GM18519 (cell line): Measurements from ENCODE around the gene TOP1.

Experiments used
- ATAC-seq: cut with Tn5 transposase; IDR thresholded peaks from one replicate; pipeline ENCODE4 v1.9.1; 2021; ENCODE audit warnings: mild to moderate bottlenecking, moderate library complexity; ENCODE audit not compliant: unreplicated experiment, low FRiP score

TOP1 gene

DNA sequence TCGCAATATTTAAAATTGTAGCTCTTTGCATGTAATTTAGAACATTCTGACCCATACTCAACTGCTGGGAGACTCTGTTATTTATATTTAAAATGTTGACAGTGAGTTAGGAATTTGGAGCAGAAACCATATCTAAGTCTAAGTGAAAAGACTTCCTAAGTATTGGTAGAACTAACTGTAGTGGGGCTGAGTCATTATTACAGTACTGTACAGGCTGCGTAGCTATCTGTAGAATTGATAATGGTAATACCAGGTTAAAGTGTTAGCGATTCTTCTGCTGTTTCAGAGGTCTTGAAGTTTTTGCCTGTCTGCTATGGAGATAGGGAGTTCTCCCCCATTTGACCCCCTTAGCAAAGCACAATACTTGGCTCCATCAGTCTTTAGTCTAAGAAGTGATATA lies 3.6 kb downstream of the TOP1 start:
- ATAC-seq = no peak

DNA sequence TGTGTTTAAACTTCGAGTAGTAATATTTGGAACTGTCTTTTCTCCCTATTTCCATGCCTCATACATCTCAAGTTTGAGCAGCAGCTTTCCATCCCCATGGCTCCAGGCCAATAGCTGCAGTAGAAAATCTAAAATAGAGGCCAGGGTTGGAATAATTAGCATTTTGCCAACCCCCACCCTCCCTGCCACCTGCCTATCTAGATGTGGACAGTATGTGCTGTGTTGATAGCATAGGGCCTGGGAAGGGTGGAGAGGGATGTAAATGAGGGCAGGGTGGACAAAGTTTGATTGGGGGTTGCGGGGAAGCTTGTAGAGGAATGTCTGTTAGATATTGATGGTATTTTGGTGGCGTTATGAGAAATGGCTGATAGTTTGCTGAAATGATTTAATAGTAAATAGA lies 5.6 kb downstream of the TOP1 start:
- ATAC-seq = no peak

DNA sequence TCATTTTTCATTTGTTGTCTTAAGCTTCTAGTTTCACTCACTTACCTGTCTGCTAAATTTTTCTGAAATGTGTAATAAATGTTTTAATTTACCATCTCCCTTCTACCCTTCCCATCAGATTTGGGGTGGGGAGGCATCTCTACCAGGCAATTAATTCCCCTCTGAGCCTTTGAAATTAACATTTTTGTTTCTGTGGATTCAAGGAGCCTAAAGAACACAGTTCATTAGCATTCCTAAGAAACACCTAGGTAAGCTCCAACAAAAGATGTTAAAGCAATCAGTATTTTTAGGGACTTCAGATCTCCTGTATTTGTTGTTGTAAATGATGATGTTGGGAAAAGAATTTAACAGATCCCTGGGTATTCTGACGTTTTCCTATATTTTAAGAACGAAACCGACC lies 6.6 kb downstream of the TOP1 start:
- ATAC-seq = no peak

DNA sequence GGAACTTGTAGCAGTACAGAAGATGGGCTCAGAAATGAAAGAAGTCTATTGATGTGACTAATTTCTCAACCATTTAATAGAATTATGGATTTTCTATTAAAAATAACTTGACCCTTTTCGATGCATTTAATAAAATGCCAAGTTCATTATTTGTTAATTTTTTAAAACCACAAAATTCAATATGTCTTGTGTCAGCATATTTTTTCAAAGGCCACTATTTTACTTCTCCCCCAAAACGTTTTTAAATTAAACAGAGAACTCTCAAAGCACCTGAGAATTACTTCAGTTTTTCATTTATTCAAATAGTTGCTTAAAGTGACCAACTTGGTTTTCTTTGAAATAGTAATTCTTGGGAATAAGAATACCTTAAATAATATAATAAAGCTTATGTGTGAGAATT lies 8.6 kb downstream of the TOP1 start:
- no peak for ATAC-seq

DNA sequence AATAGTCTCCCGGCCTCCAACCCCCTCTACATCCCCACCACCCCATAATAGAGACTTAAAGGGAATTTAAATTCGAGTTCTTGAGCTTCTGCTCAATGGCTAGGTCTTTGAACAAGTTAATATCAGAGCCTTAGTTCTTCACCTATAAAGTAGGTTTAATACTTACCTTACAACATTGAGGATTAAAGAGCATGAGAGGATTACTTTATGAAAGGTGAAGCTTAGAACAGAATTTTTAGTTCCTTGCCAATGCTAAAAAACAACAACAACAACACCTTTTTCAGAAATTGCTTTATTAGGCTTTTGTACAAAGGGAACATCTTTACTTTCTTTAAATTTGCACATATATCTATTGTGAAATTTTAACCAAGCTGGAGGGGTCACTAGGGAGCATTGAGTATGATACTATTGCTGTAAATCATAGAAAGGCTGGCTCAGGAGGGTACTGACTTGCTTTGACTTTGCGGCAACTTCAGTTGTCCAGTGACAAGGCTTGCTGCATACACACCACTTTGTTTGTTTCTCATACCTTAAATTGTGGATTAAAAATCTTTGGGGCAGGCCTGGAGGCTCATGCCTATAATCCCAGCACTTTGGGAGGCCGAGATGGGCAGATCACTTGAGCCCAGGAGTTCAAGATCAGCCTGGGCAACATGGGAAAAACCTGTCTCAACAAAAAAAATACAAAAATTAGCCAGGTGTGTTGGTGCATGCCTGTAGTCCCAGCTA lies 9.7 kb downstream of the TOP1 start:
- no peak for ATAC-seq

DNA sequence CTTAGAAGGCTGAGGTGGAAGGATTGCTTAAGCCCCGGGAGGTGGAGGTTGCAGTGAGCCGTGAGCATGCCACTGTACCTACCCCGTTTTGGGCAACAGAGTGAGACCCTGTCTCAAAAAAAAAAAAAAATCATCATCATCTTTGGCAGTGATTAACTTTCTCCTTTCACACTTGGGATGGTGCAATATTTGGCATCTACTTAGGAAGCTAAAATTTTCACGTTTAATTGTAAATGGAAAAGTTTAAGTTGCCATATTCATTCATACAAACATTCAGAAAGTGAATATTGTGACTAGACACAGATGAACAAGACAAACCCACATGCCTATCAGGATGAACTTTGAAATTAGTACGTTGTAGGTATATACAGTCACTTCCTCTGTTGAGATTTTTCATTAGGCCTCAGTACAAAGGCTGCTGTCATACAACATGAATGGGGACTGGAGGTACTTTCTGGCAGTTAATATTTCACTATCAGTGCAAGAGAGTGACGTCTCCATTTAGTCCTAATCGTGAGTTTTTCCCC lies 10.3 kb downstream of the TOP1 start:
- no peak for ATAC-seq

DNA sequence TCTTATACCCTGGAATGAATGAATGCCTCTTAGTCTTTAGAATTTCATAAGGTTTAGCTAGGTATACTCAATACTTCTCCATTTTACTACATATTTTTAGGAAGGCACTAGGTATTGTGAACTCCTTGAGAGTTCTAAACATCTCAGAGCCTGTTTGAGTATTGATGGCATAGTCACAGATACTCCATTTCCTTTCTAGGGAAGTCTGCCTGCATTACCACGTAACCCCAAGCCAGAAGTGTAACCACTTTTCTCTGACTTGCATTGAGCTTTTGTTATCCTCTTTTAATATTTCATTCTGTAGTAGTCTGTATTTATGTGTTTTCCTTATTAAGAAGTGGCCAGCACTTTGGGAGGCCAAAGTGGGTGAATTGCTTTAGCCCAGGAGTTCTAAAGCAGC lies 12.2 kb downstream of the TOP1 start:
- ATAC-seq = no peak

DNA sequence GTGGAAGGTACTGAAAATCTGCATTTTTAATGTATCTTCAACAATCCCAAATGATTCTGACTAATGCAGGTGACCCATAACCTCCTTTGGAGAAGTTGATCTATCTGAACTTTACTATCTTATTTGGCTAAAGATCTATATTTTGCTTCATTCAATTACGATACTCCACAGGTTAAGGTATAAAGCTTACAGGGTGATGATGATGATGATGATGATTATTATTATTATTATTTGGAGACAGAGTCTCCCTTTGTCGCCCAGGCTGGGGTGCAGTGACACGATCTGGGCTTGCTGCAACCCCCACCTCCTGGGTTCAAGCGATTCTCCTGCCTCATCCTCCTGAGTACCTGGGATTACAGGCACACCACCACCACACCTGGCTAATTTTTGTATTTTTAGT lies 13.1 kb downstream of the TOP1 start:
- ATAC-seq = no peak

DNA sequence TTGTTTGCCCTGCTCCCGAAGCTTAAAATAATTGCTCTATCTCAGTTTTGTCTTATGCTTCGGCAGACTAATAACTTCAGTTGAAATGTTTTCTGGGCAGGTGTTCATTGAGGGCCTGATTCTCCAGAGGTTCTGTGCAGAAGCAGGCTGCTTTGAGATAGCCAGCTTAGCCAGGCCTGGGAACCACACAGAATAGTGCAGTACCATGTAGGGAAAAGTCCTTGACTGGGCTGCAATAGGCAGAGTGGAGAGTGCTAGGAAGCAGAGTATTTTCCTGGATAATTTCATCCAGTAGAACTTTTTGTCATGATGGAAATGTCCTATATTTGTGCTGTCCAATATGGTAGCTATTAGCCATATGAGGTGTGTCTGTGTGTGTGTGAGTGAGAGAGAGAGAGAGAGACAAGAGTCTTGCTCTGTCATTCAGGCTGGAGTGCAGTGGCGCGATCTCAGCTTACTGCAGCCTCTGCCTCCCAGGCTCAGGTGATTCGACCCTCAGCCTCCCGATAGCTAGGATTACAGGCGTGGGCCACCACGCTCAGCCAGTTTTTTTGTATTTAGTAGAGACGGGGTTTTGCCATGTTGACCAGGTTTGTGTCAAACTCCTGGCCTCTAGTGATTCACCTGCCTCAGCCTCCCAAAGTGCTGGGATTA lies 15.9 kb downstream of the TOP1 start:
- no peak for ATAC-seq

DNA sequence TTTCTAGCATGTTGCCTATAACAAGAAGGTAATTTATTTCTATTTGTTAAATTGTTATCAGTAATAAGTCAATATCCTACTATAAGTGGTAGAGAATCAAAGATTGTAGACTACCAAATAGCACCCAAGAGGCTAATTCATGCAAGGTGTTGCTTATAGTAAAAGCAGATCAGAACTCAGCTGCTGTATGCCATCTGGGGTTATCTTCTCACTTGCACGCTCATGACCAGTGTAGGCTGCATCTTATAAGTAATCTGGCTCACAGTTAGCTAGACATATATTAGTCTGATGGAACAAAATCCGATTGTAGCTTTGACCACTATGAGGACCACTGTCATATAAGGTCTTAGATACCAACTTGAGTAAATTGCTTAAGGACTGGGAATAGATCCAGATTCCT lies 17.0 kb downstream of the TOP1 start:
- ATAC-seq = no peak

DNA sequence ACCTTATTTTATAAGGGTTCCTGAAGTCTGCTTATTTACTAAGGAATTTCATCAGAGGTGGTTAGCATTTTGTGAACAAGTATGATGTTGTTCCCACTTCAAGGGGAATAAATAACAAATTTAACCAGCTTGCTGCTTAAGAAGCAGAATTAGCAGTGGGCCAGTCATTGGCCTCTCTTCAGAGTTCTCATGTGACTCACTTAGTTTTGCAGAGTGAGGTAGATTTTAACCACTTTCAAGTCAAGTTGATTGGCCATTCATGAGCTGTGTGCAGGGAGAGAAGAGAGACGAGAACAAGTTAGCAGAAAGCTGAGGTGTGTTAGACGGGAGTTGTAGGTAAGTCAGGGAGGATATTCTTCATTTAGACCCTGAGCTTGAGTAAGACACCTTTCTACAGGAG lies 18.1 kb downstream of the TOP1 start:
- ATAC-seq = no peak

DNA sequence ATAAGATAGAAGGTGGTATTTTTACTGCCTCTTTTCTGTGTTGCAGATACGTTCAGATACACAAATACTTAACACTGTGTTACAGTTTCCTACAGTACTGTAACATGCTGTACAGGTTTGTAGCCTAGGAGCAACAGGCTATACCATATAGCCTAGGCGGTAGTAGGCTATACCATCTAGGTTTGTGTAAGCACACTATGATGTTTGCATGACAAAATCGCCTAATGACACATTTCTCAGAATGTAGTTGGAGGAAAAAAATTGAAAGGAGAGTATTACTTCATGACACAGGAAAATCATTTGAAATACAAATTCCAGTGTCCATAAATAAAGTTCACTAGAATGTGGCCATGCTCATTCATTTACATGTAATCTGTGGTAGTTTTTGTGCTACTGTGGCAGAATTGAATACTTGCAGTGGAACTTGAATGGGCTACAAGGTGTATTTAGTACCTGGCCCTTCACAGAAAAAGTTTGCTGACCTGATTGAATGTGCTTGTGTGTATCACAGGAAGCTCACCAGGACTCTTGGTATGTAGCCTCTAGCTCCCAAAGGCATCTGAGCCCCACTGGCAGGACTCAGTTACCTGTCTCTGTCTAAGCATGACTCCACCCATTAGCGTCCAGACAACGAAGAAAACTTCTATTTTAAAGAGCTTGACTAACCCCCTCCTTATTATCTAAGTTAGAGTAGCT lies 18.8 kb downstream of the TOP1 start:
- no peak for ATAC-seq

DNA sequence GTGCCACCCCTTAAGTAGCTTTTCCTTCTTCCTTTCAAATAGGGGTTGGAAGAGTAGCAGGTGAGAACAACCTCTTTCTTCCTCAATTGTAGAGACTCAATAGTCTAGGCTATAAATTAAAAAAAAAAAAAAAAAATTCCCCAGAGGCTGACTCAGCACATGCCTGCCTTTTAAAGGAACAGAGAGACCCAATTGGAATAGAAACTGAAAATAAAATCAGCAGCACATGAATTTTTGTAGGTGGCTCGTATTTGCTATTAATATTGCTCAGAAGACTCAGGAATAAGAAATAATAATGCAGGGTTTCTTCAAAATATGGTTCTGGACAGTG lies 19.3 kb downstream of the TOP1 start:
- ATAC-seq = no peak

DNA sequence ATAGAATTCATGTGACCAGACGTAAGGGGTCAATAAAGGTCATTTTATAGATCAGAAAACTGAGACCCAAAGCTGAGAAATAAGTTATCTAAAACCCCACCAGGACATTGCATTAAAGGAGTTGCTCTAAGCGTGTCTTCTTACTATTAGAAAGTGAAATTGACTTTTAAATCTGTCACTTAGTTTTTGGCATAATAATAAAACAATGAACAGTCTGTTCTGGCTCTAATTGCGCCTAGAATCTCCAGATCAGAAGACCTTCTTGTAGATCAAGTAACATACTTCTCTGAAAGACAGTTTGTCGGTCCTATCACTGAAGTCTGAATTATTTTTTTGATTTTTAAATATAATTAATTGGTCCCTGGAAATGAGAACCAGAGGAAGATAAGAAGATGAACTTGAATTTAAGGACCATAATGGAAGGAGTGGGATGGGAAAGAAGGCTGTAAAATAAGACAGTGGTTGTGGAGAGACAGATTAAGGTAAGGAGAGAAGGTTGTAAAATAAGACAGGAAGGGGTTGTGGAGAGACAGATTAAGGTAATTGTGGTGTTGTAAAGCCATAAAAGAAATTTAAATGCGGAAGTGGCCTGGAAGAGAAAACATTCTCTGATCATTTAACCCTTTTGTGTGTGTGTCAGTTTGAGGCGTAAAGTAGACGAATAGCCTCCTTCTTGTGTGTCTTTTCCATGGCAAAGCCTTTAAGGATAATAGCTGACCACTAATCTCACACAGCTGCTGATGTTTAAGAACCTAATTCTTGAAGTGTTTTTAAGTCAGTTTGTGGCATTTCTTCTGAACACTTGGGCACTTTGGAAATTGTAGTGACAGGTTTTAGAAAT lies 20.1 kb downstream of the TOP1 start:
- no peak for ATAC-seq

DNA sequence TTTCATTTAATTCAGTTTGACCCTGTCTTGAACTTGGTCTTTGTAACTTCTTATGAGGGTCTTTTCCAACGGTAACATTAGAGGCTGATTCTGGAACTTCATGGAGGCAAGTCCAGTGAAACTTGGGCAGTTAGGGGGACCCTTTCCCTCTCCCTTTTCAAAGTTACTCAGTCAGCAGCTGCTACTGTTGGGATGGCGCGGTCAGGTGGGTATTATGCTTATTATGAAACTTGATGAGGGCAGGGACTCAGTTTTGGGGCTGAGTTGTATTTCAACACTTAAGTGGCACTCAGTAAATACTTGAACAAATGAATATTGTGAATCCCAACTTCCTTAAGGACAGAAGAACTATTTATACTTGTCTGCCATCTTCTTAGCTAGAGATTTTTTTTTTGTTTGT lies 20.8 kb downstream of the TOP1 start:
- no peak for ATAC-seq

DNA sequence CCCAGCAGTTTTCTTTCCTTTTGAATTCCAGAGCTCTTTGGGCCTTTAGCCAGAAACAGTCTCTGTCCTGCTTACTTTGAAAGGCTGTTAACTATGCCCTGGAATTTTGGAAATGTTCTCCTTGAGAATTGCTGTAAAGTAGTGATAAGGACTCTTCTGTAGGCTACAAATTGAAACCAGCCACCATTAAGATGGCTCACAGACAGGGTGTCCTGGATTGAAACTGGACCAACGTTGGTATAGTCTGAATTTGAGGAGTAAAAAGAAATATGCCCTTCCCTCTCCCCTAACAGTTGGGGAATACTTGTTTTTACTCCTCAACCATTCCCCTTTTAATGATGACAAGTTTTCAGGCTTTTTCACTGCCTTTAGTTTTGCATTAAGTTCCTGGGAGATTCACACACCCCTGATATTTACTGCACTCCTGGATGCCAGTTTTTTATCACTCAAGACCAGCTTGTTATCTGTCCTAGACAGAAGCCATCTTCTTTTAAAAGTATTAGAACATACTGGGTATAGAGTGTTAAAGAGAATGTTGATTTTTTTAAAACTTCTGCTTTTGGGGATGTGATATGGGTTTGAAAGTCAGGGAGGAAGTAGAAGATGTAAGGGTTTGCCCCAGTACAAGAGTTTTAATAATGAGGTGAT lies 21.9 kb downstream of the TOP1 start:
- no peak for ATAC-seq

DNA sequence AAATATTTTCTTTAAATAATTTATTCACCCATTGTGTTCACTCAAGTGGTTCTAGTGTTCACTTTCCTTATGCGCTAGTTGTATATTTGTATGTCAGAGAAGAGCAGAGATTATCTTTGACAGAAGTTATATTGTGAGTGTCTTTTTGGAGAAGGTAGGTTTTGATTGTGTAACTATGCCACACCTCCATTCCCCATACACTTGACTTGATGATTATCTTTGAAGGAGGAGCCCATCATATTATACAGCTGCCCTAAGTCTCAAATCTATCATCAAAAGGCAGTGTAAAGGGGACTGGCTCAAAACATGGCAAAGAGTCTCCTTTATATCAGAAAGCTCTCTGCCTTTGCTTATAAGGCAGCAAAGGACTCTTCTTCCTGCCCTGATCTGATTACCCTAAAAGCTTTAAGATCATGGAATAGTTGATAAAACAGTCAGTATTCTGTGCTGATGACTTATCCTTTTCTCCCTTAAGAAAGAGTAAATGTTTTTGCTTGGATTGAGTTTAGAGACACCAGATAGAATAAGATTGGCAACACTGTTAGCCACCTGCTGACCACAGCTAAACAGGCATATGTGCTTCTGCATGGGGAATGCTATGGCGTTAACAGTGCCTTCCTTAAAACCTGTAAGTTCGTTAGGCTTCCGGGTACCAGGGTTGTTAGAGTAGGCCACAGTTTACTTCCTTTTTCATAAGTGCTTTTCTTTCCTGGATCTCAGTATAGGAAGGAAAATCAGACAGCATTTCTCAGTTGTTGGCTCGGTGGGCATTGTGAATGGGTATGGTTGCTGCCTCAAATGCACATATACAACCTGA lies 22.6 kb downstream of the TOP1 start:
- no peak for ATAC-seq

DNA sequence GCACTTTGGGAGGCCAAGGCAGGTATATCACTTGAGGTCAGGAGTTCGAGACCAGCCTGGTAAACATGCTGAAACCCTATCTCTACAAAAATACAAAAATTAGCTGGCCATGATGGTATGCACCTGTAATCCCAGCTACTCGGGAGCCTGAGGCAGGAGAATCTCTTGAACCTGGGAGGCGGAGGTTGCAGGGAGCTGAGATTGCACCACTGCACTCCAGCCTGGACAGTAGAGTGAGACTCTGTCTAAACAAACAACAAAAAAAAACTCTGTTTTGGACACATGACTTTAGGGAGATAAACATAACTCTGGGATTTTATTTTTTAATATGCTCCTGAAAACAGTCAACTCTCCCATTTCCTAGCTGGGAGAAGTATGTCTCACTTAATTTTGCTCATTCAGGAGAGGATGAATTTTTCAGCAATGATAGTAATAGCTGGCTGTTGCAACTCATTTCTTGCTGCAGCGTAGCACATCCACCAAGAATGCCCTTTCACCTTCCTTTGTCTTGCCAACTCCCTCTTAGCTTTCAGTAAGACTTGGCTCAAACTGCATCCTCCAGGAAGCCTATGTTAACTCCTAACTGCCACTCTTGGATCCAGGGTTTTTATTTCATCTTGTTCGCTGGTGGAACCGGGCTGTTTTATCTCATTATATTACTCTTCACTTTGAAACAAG lies 24.3 kb downstream of the TOP1 start:
- ATAC-seq = no peak
